Transverse colon (tissue), 4 donors: ENCODE measurements around the gene CDK8. TPM values are rescaled to one million over a fixed set of nuclear protein-coding genes. Genes with fewer than 3 reads are reported as not detected.

Experiments used
- DNase-seq: peaks from one replicate; pipeline ENCODE4 v3.0.0-alpha.2; 2019
- H3K27ac ChIP-seq, 4 donors: fragments of 200-600 bp; sonication (generic); 2 replicates each; pipeline ENCODE4 v1.5.1; 2016 to 2018; ENCODE audit warnings: inconsistent platforms in 4 of 4
- H3K27me3 ChIP-seq: fragments of 200-600 bp; sonication (generic); 2 replicates; pipeline ENCODE4 v1.5.1; 2017; ENCODE audit warnings: inconsistent platforms
- H3K36me3 ChIP-seq, 4 donors: fragments of 200-600 bp; sonication (generic); 2 replicates each; pipeline ENCODE4 v1.5.1; 2017 to 2019; ENCODE audit warnings: inconsistent platforms in 4 of 4
- H3K4me1 ChIP-seq, 4 donors: fragments of 200-600 bp; sonication (generic); 2 replicates each; pipeline ENCODE4 v1.5.1; 2017 to 2020; ENCODE audit warnings: inconsistent platforms in 4 of 4
- H3K4me3 ChIP-seq, 4 donors: fragments of 200-600 bp; sonication (generic); 1 replicate in 1 of 4; 2 replicates in 3 of 4; pipeline versions ENCODE4 v1.5.1 to v1.6.1; 2017 to 2019; ENCODE audit warnings: inconsistent platforms in 4 of 4
- H3K9me3 ChIP-seq, 2 donors: fragments of 200-600 bp; sonication (generic); 2 replicates each; pipeline ENCODE4 v1.5.1; 2017 to 2019; ENCODE audit warnings: inconsistent platforms in 2 of 2
- CTCF ChIP-seq, 5 experiments: fragments of 200-600 bp in 3 of 5; fragments of 450-650 bp in 2 of 5; sonication (generic) in 3 of 5; IDR thresholded peaks; 1 replicate in 2 of 5; 2 replicates in 3 of 5; pipeline ENCODE4 v1.5.1; 2016 to 2017; ENCODE audit warnings: antibody characterized with exemption in 5 of 5, inconsistent platforms in 3 of 5, mild to moderate bottlenecking in 2 of 5, moderate library complexity in 1 of 5
- EP300 ChIP-seq: sonication (generic); formaldehyde crosslinking; IDR thresholded peaks from one replicate; pipeline ENCODE4 v1.6.1; 2017; ENCODE audit warnings: antibody characterized with exemption, low read depth
- POLR2A ChIP-seq: fragments of 450-650 bp; IDR thresholded peaks from one replicate; pipeline ENCODE4 v1.6.1; 2016; ENCODE audit warnings: antibody characterized with exemption, mild to moderate bottlenecking, moderate library complexity
- POLR2AphosphoS5 ChIP-seq, 3 donors: sonication (generic); formaldehyde crosslinking; IDR thresholded peaks; one replicate each; pipeline ENCODE4 v1.6.1; 2016; ENCODE audit warnings: antibody characterized with exemption in 3 of 3
- WGBS, 2 donors: methylation state at CpG; one replicate each; pipeline ENCODE4 v1.1.5; 2018; ENCODE audit warnings: low coverage in 1 of 2; 5-methylcytosine and 5-hydroxymethylcytosine counted together
- in situ Hi-C, 4 donors: fragments of 200-750 bp; cut with MboI; loops; one replicate each; pipeline versions ENCODE4 v1.15.0 to v1.15.1; 2017; ENCODE audit warnings: low sequenced_read_pairs in 3 of 4, low pct_ligation_motif_present in 1 of 4, low pct_unique_long_range_greater_than_20kb in 1 of 4
- intact Hi-C: fragments of 100-400 bp; cut with DNase I; formaldehyde crosslinking; loops from one replicate; pipeline ENCODE4 v1.15.1; 2023; ENCODE audit warnings: low total_unique reads
- total RNA-seq, 4 donors: library from RNA; depleted of rRNA; stranded (reverse); fragments of >200 nt; gene quantifications; one replicate each; pipeline ENCODE4 v1.1.0, GENCODE V29; 2016

CDK8 gene
- total RNA-seq, 4 donors from 2014 or later, result 8.6 to 37.4 (median 22.3) TPM

- no peaks in the 10 kb centered on the region for H3K9me3 ChIP-seq
- intact Hi-C loops, result no loop called here
- H3K36me3 ChIP-seq, result no peaks in the 10 kb centered on the region
- in situ Hi-C loops, result no loop called here
- no peak overlapping the region for H3K27ac ChIP-seq
- peaks cover 0 to 2% (median 0%) of the 10 kb centered on the region in 4 donors for H3K4me1 ChIP-seq
- WGBS, 2 donors, result 95 to 97% methylated on average over 5 of the region's 5 CpGs
- H3K4me3 ChIP-seq, result no peak overlapping the region
- TF ChIP-seq POLR2AphosphoS5 (IDR thresholded peaks at IDR 0.05) (no peak), CTCF (IDR thresholded peaks at IDR 0.05) (no peak), POLR2A (no peak), EP300 (no peak)
- no peaks in the 10 kb centered on the region for H3K27me3 ChIP-seq
- no peak for DNase-seq
Observed at GRCh38 chr13:26335158-26335557, 81.2 kb downstream of the CDK8 start.

GRCh38 chr13:26340807-26341206 lies 86.9 kb downstream of the CDK8 start:
- TF ChIP-seq POLR2A (no peak), CTCF (IDR thresholded peaks at IDR 0.05) (no peak), POLR2AphosphoS5 (IDR thresholded peaks at IDR 0.05) (no peak), EP300 (no peak)
- Histone ChIP-seq H3K27me3 (no peaks in the 10 kb centered on the region), H3K27ac (no peak overlapping the region), H3K4me3 (no peak overlapping the region), H3K36me3 (peaks cover 0 to 6% (median 0%) of the 10 kb centered on the region in 4 donors), H3K9me3 (no peaks in the 10 kb centered on the region), H3K4me1 (no peaks in the 10 kb centered on the region)
- WGBS, 2 donors, result 86 to 100% methylated on average over 2 of the region's 2 CpGs
- DNase-seq, result no peak
- in situ Hi-C loops, result no loop called here
- intact Hi-C loops, result no loop called here

- Histone ChIP-seq H3K36me3 (peaks cover 0 to 6% (median 0%) of the 10 kb centered on the region in 4 donors), H3K9me3 (no peaks in the 10 kb centered on the region), H3K4me3 (no peak overlapping the region), H3K27ac (no peak overlapping the region), H3K27me3 (no peaks in the 10 kb centered on the region), H3K4me1 (no peaks in the 10 kb centered on the region)
- TF ChIP-seq EP300, result no peak
- TF ChIP-seq POLR2A, result no peak
- no peak for TF ChIP-seq POLR2AphosphoS5 (IDR thresholded peaks at IDR 0.05)
- no peak for TF ChIP-seq CTCF (IDR thresholded peaks at IDR 0.05)
- no peak for DNase-seq
- in situ Hi-C loops, result no loop called here
- intact Hi-C loops, result no loop called here
- WGBS, 2 donors, result 87 to 97% methylated on average over 4 to 5 of the region's 5 CpGs
Observed at GRCh38 chr13:26342898-26343297, 89.0 kb downstream of the CDK8 start.

- Histone ChIP-seq H3K27ac (no peak overlapping the region), H3K4me3 (no peak overlapping the region), H3K4me1 (no peaks in the 10 kb centered on the region), H3K36me3 (peaks cover 0 to 6% (median 0%) of the 10 kb centered on the region in 4 donors), H3K27me3 (no peaks in the 10 kb centered on the region), H3K9me3 (no peaks in the 10 kb centered on the region)
- intact Hi-C loops, result no loop called here
- in situ Hi-C loops, result no loop called here
- DNase-seq, result no peak
- no peak for TF ChIP-seq CTCF (IDR thresholded peaks at IDR 0.05)
Observed at GRCh38 chr13:26343816-26344215, 89.9 kb downstream of the CDK8 start.
